Heart right ventricle (tissue), 16 donors: ENCODE measurements around the gene BACE1-AS. TPM values are rescaled to one million over a fixed set of nuclear protein-coding genes. Genes with fewer than 3 reads are reported as not detected.

Experiments used
- ATAC-seq, 8 donors: fragments of 200-7000 bp; cut with Tn5 transposase; one replicate each; pipeline ENCODE4 v1.9.1; 2020; ENCODE audit warnings: mild to moderate bottlenecking in 8 of 8, moderate library complexity in 8 of 8, moderate number of reproducible peaks in 1 of 8
- DNase-seq, 2 donors: peaks; one replicate each; pipeline ENCODE4 v3.0.0-alpha.2; 2020
- H3K27ac ChIP-seq, 10 donors: fragments of 200-600 bp; sonication (generic) in 2 of 10; one replicate each; pipeline versions ENCODE4 v1.5.0 to v1.8.0; 2020 to 2022; ENCODE audit warnings: mild to moderate bottlenecking in 3 of 10
- H3K27me3 ChIP-seq, 7 donors: fragments of 200-600 bp; one replicate each; pipeline ENCODE4 v1.8.0; 2021 to 2022; ENCODE audit warnings: mild to moderate bottlenecking in 2 of 7
- H3K36me3 ChIP-seq, 9 donors: fragments of 200-600 bp; sonication (generic) in 1 of 9; one replicate each; pipeline versions ENCODE4 v1.5.0 to v1.8.0; 2020 to 2022; ENCODE audit warnings: mild to moderate bottlenecking in 2 of 9
- H3K4me1 ChIP-seq, 9 donors: fragments of 200-600 bp; sonication (generic) in 1 of 9; one replicate each; pipeline versions ENCODE4 v1.5.0 to v1.8.0; 2020 to 2022; ENCODE audit warnings: mild to moderate bottlenecking in 4 of 9
- H3K4me3 ChIP-seq, 10 donors: fragments of 200-600 bp; sonication (generic) in 2 of 10; one replicate each; pipeline versions ENCODE4 v1.5.0 to v1.8.0; 2020 to 2022; ENCODE audit warnings: mild to moderate bottlenecking in 7 of 10, moderate library complexity in 2 of 10
- H3K9me3 ChIP-seq, 11 donors: fragments of 200-600 bp in 10 of 11; sonication (generic) in 2 of 11; one replicate each; pipeline versions ENCODE4 v1.5.0 to v1.8.0; 2013 to 2022; ENCODE audit warnings: mild to moderate bottlenecking in 2 of 11, control low read depth in 1 of 11, moderate library complexity in 1 of 11
- CTCF ChIP-seq, 9 donors: fragments of 200-600 bp; sonication (generic) in 2 of 9; IDR thresholded peaks; one replicate each; pipeline versions ENCODE4 v1.5.0 to v1.8.0; 2021 to 2022; ENCODE audit warnings: antibody characterized with exemption in 9 of 9, mild to moderate bottlenecking in 5 of 9, moderate library complexity in 1 of 9
- WGBS, 2 donors: extraction: QIAGEN DNeasy Blood & Tissue Kit; methylation state at CpG; one replicate each; pipeline ENCODE4 v1.1.7; 2013; ENCODE audit warnings: inconsistent platforms in 1 of 2; 5-methylcytosine and 5-hydroxymethylcytosine counted together
- intact Hi-C, 10 donors: fragments of 100-400 bp; cut with DNase I; formaldehyde crosslinking; loops; one replicate each; pipeline versions ENCODE4 v1.11.1 to v1.14.2; 2022
- polyA plus RNA-seq, 2 donors: library from polyadenylated mRNA; stranded (reverse); fragments of 200-250 nt; gene quantifications; one replicate each; pipeline ENCODE4 v1.2.3, GENCODE V29; 2013
- total RNA-seq, 10 donors: library from RNA; stranded (reverse); fragmentation: NEBNext Ultra II Directional in 3 of 10; extraction: Animal tissue kit (Norgen Biotek cat#: 25700) in 3 of 10; gene quantifications; one replicate each; pipeline versions ENCODE4 v1.2.1 to v1.2.4, GENCODE V29; 2021 to 2023
- donor health status: Arrhythmogenic right ventricular cardiomyopathy.
- donor health status: ischemic (EF 13 %, LVEDD 7.1; RV severe dilation, severe dysfunction).
- donor health status: healthy with polysubstance abuse.
- donor health status: DM: no; HTN: yes; CAD: no.
- donor health status: DM: no; HTN: no; CAD: no.
- donor health status: ischemic (EF 25% LVEDD 6.9; RV normal size, moderate dysfunction).
- donor health status: ischemic (EF 25% LVEDD 5.7; RV mildly dilated, moderate dysfunction).
- donor health status: healthy.
- donor health status: DM: yes; HTN: yes; CAD: no.
- donor health status: Ischemic cardiomyopathy.
- donor health status: ischemic (EF 35%, LVEDD 5.7; RV mildly dilated, moderate dysfunction).
- donor health status: nonischemic (EF 11% LVEDD 7.7; RV severe dilation, severe dysfunction).
- donor health status: DM: yes; HTN: yes; CAD: no.
- donor health status: PGD.
- donor health status: ischemic (EF 29% LVEDD 5.4; RV normal size, mild dysfunction).
- donor health status: nonischemic (EF 23%, LVEDD 6.1; RV moderate dilation, normal function).

BACE1-AS gene
- total and polyA plus RNA-seq, 12 donors: 3.9 to 20.0 (median 11.9) TPM

DNA sequence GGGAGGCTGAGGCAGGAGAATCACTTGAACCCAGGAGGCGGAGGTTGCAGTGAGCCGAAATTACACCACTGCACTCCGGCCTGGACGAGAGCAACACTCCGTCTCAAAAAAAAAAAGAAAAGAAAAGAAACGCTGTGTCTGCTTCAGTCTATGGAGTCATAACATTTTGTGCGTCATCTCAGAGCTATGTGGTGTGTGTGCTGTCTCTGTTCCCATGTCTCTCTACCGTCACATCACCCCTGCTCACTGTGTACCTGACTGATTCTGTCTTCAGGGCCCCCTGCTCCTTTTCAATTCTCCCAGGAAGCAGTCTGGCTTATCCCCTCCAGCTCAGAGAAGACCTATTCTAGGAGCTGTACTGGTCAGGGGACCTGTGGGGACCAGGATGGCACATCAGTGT lies 7.0 kb downstream of the BACE1-AS start:
- no peak overlapping the region for H3K27ac ChIP-seq
- DNase-seq (no peak), ATAC-seq (no peak)
- H3K9me3 ChIP-seq: no peaks in the 10 kb centered on the region
- H3K36me3 ChIP-seq: peaks cover 0 to 33% (median 0%) of the 10 kb centered on the region in 9 donors
- H3K4me1 ChIP-seq: peaks cover 3 to 24% (median 13%) of the 10 kb centered on the region in 9 donors
- 92 to 98% methylated on average over 8 of the region's 8 CpGs for WGBS, 2 donors
- no peaks in the 10 kb centered on the region for H3K27me3 ChIP-seq
- intact Hi-C loops: no loop called here
- TF ChIP-seq CTCF (IDR thresholded peaks at IDR 0.05): no peak
- no peak overlapping the region for H3K4me3 ChIP-seq

- intact Hi-C loops: no loop called here
- no peaks in the 10 kb centered on the region for H3K27me3 ChIP-seq
- no peaks in the 10 kb centered on the region for H3K9me3 ChIP-seq
- peak in 5 of 8 donors; percentile 10 to 25 (median 21) for ATAC-seq
- no peak for DNase-seq
- peak overlapping the region in 4 of 10 donors; percentile 22 to 35 (median 32) for H3K4me3 ChIP-seq
- 62 to 65% methylated on average over 12 of the region's 12 CpGs for WGBS, 2 donors
- peaks cover 3 to 24% (median 15%) of the 10 kb centered on the region in 9 donors for H3K4me1 ChIP-seq
- no peak overlapping the region for H3K27ac ChIP-seq
- no peak for TF ChIP-seq CTCF (IDR thresholded peaks at IDR 0.05)
- peaks cover 0 to 19% (median 0%) of the 10 kb centered on the region in 9 donors for H3K36me3 ChIP-seq
Observed at GRCh38 chr11:117299351-117300282, 8.5 kb downstream of the BACE1-AS start.

DNA sequence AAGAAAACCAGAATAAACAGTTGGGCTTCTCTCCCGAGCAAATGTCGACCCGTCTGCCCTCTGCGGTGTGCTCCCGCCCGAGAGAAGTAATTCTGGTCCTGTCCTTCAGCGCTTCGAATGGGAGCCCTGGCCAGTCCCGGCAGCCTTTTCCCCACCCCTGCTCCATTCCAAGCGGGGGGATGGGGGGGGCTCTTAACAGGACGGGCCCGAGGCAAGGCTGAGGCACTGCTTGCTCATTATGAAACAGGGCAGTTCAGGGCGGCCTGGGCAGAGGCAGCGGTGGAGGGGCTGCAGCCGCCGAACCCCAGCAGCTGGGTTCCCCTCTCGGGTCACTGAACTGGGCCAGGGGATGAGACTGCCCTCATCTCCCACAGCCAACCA lies 9.1 kb downstream of the BACE1-AS start:
- Histone ChIP-seq H3K27me3 (no peaks in the 10 kb centered on the region), H3K4me3 (peak overlapping the region in 5 of 10 donors; percentile 22 to 35 (median 32)), H3K4me1 (peaks cover 3 to 24% (median 15%) of the 10 kb centered on the region in 9 donors), H3K9me3 (no peaks in the 10 kb centered on the region), H3K36me3 (peaks cover 0 to 13% (median 0%) of the 10 kb centered on the region in 9 donors), H3K27ac (no peak overlapping the region)
- peak; percentile 33 to 34 for DNase-seq
- 27 to 30% methylated on average over 17 of the region's 17 CpGs for WGBS, 2 donors
- TF ChIP-seq CTCF (IDR thresholded peaks at IDR 0.05): no peak
- ATAC-seq: peak; percentile 53 to 75 (median 67)
- intact Hi-C loops: no loop called here

- H3K4me3 ChIP-seq: peak overlapping the region in 5 of 10 donors; percentile 22 to 35 (median 32)
- ATAC-seq (peak in 2 of 8 donors; percentile 5 to 23), DNase-seq (no peak)
- peaks cover 0 to 8% (median 0%) of the 10 kb centered on the region in 9 donors for H3K36me3 ChIP-seq
- no peaks in the 10 kb centered on the region for H3K27me3 ChIP-seq
- H3K4me1 ChIP-seq: peaks cover 3 to 24% (median 15%) of the 10 kb centered on the region in 9 donors
- TF ChIP-seq CTCF (IDR thresholded peaks at IDR 0.05): no peak
- H3K27ac ChIP-seq: no peak overlapping the region
- WGBS, 2 donors: 67 to 75% methylated on average over 5 of the region's 5 CpGs
- intact Hi-C loops: no loop called here
- H3K9me3 ChIP-seq: no peaks in the 10 kb centered on the region
Observed at GRCh38 chr11:117300773-117301172, 9.6 kb downstream of the BACE1-AS start.
